ENCODE data around the gene GZMH.
A peak's percentile ranks its signal among the peaks of the same experiment; 100 is the strongest.
"Not testable (repeated sequence)": the region's sequence is repeated elsewhere in the genome, so short reads cannot be mapped to it uniquely, and the experiment has no call there.

The GZMH gene, protein sequence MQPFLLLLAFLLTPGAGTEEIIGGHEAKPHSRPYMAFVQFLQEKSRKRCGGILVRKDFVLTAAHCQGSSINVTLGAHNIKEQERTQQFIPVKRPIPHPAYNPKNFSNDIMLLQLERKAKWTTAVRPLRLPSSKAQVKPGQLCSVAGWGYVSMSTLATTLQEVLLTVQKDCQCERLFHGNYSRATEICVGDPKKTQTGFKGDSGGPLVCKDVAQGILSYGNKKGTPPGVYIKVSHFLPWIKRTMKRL

GRCh38 chr14:24609655-24610344, at the start of gene GZMH:
GZMH (minus strand) TSS chr14:24609685; CDS start chr14:24609613, 72 bp downstream.
- no peak for DNase-seq

GRCh38 chr14:24648361-24648760, 38.9 kb upstream of the GZMH start:
- DNase-seq = not testable (repeated sequence)

GRCh38 chr14:24639905-24640304, 30.4 kb upstream of the GZMH start:
- DNase-seq = no peak

- no peak for DNase-seq
Observed at GRCh38 chr14:24639270-24639669, 29.8 kb upstream of the GZMH start.

DNA sequence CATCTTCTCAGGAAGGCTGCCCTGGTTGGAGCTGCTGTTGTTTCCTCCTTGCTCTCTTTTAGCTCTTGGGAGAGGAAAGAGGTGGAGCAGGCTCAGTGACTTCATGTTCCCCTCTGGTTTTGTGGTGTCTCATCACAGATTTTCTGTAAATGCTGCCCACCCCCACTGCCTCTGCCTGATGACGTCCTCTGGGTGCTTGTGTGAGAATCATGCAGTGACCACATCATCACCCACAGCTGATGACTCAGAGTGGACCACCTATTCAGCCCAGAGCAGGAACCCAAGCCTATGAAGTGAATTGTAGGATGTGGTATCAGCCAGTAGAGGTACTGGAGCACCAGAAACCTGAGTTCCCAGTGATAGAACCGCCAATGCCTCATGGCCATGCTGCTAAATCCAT, 24.7 kb upstream of the GZMH start, which contains the start of gene GZMB:
Gene GZMB, minus strand, starts transcription at position 33 of the 400 bp plus-strand sequence. Its CDS starts 30 bp downstream, at position 3.
- no peak for DNase-seq

- no peak for DNase-seq
Observed at GRCh38 chr14:24633353-24633752, 23.9 kb upstream of the GZMH start.

DNA sequence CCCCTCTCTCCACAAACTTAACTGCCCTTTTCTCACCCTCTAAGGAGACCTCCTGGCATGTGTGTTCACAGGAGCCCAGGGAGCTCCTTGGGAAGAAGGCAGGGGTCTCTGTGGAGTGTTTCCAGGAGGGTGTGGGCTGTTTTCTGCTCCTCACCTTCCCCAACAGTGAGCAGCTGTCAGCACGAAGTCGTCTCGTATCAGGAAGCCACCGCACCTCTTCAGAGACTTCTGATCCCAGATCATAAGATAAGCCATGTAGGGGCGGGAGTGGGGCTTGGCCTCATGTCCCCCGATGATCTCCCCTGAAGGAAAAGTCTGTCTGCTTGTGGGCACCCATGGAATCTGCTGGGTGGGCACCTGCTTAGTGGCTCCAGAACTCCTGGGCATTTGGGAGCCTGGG, 23.3 kb upstream of the GZMH start:
- DNase-seq = no peak

- DNase-seq = no peak
Observed at GRCh38 chr14:24632336-24632735, 22.9 kb upstream of the GZMH start.

DNA sequence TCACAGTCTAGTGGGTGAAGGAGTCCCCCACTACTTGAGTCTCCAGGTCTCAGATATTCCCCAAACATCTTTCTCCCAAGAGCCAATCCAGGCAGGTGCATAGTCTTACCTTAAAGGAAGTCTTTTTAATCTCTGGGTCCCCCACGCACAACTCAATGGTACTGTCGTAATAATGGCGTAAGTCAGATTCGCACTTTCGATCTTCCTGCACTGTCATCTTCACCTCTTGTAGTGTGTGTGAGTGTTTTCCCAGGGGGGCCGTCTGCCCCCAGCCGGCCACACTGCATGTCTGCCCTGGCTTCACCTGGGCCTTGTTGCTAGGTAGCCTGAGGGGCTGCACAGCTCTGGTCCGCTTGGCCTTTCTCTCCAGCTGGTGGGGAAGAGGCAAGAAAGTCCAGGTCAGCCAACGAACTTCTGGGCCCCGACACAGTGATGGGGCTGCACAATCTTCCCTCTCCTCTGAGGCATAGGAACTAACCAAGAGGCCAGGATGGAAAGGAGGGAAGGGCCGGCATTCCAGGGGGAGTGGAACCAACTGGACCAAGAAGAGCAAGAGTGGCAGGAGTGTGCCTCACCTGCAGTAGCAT, 22.4 kb upstream of the GZMH start:
- DNase-seq = no peak

GRCh38 chr14:24630872-24631477, 21.5 kb upstream of the GZMH start:
- DNase-seq = no peak

DNA sequence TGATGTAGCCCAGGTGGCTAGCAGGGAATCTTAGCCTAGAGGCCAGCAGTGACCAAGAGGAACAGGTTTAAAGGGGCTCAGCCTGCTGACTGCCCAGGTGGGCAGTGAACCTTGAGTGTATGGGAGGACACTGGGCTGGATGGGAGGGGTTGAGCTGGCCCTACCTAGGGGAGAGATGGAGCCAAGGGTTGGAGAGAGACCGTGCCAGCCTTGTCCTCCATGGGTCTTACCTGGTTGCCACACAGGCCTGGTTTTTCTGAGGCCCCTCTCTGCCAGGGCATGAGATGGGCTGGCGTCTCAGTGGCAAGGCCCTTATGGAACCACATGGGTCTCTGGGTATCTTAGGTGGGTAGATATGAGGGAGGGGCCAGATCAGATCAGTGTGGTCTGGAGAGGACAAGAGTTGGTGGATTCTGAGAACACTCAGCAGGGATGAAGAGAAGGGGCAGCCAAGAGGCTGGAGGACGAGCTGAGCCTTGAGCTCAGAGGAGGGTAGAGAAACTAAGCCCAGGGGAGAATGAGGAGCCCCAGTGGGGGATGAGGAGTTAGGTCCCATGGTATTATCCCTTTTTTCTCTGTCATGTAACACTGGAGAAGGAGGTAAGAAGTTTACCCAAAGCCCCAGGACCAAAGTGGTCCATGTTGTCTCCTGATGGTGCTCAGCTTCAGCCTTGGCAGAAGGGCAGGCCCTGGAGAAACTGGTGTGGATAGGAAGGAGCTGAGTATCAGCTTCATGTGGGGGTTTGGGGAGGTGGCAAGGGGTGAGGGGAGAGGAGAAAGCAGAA, 20.8 kb upstream of the GZMH start:
- no peak for DNase-seq

GRCh38 chr14:24629521-24629920, 20.0 kb upstream of the GZMH start:
- DNase-seq = no peak

- DNase-seq = no peak
Observed at GRCh38 chr14:24613747-24614146, 4.3 kb upstream of the GZMH start.

- DNase-seq = peak; percentile 1
Observed at GRCh38 chr14:24613241-24613640, 3.8 kb upstream of the GZMH start.

DNA sequence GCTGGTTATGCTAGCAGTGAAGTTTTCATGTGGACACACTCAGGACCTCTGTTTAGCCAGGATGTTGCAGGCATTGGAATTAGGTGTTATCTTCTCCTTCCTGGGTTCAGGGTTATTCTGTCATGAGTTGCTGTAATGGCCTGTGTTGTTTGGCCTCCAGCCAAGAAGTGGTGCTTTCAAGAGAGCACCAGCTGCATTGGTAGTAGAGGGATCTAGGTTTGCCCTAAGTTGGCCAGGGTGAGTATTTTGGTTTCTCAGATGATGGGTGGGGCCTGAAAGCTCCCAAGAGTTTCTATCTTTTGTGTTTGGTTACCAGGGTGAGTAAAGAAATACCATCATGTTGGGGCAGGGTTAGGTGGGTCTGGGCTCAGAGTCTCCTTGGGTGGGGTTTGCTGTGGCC, 2.7 kb upstream of the GZMH start:
- no peak for DNase-seq

DNA sequence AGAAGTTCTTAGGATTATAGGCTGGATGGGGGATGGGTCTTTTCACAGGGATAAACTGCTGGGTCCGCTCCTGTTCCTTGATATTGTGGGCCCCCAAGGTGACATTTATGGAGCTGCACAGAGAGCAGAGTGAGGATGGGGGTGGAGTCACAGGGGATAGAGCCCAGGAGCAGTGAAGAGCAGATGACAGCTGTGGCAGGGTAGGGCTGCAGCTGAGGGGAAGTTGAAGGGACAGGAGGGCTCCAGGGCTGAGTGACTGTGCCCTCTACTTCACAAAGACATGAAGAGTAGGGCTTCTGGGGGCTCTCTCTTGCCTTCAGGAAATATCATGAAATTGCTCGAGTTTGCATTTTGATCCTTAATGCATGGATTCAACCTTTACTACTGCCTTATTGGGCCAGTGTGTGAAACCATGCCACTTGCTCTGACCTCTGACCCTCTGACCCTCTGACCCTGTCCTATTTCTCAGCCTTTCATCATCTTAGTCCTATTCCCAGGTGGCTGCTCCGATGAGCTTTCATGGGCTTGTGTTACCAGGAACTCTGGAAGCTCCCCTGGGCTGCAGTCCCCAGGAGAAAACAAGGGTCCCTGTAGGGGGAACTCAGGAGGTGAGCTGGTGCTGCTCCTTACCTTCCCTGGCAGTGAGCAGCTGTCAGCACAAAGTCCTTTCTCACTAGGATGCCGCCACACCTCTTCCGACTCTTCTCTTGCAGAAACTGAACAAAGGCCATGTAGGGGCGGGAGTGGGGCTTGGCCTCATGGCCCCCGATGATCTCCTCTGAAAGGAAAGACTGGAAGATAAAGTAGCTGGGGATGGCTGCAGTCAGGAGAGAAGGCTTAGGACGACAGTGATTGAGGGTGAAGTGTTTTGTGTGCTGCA, 1.6 kb downstream of the GZMH start:
- DNase-seq = no peak

DNA sequence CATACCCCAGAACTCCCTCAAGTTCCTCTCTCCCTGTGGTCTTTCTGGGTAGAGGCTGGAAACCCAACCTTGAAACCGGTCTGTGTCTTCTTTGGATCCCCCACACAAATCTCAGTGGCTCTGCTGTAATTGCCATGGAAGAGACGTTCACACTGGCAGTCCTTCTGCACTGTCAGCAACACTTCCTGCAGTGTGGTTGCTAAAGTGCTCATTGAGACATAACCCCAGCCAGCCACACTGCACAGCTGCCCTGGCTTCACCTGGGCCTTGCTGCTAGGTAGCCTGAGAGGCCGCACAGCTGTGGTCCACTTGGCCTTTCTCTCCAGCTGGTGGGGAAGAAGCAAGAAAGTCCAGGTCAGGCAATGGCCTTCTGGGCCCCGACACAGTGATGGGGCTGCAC, 2.4 kb downstream of the GZMH start:
- no peak for DNase-seq

DNA sequence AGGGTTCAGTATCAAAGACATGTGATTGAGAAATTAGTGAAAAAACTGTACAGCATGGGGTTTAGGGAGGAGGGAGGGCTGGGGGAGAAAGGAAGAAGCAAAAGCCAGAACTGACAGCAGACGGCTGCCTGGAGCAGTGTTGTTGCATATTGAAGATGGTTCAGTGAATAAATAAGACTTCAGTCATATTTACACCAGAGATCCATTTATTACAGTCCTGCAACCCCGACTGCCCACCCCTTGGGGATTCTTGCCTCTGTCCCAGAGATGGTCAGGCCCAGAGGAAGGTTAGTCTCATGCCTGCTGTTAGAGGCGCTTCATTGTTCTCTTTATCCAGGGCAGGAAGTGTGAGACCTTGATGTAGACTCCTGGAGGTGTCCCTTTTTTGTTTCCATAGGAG, 3.2 kb downstream of the GZMH start:
- DNase-seq = no peak

- DNase-seq = peak; percentile 54
Observed at GRCh38 chr14:24605435-24606190, 3.9 kb downstream of the GZMH start.

GRCh38 chr14:24597403-24597802, 12.1 kb downstream of the GZMH start:
- DNase-seq = no peak
